HepG2 (cell line): Measurements from ENCODE around the gene CD300A. TPM values are rescaled to one million over a fixed set of nuclear protein-coding genes. Genes with fewer than 3 reads are reported as not detected.

ENCODE experiments used
- ATAC-seq: fragments of 200-7000 bp; cut with Tn5 transposase; 3 replicates; pipeline ENCODE4 v1.9.1; 2020; ENCODE audit warnings: mild to moderate bottlenecking, moderate library complexity
- BruUV-seq: library from RNA; stranded (reverse); fragments of 400-500 nt; replicated peaks from 2 replicates; lab custom pipeline; 2021; lab: Mats Ljungman, UMichigan
- CTCF ChIA-PET: fragments of 300-600 bp; formaldehyde crosslinking; extraction: SDS; loops from one replicate; lab custom pipeline; 2021; ENCODE audit warnings: low total read pairs, inconsistent platforms, low intra/inter-chr PET ratio; lab: Yijun Ruan, JAX
- POLR2A ChIA-PET: fragments of 350-600 bp; sonication (Branson Sonifier 250); formaldehyde crosslinking; loops from one replicate; lab custom pipeline; 2020; ENCODE audit warnings: antibody characterized with exemption, inconsistent platforms; lab: Yijun Ruan, JAX
- DNase-seq: peaks from one replicate; pipeline ENCODE4 v3.0.0-alpha.2; 2015; ENCODE audit warnings: low spot score
- FAIRE-seq: peaks from 3 replicates; lab custom pipeline; 2011; peaks lifted over from hg19 to GRCh38; lab: Jason Lieb, UNC
- H2AFZ ChIP-seq: one replicate; pipeline ENCODE4 v1.6.1; 2011; ENCODE audit warnings: low read length, inconsistent platforms
- H3K27ac ChIP-seq: fragments of 300-600 bp; 3 replicates; pipeline ENCODE4 v1.8.0; 2011; ENCODE audit warnings: mixed run types, mild to moderate bottlenecking, mixed read lengths, low read length, inconsistent platforms; ENCODE audit not compliant: insufficient read depth; ENCODE audit errors: extremely low read length
- H3K27me3 ChIP-seq, 2 experiments: fragments of 200-600 bp in 1 of 2; 2 replicates in 1 of 2; 3 replicates in 1 of 2; pipeline versions ENCODE4 v1.6.0 to v1.8.0; 2011; ENCODE audit warnings: low read length in 2 of 2, mild to moderate bottlenecking in 2 of 2, moderate library complexity in 2 of 2, inconsistent platforms in 1 of 2; ENCODE audit not compliant: insufficient read depth in 2 of 2, control insufficient read depth in 1 of 2
- H3K36me3 ChIP-seq, 2 experiments: fragments of 200-600 bp in 1 of 2; replicated peaks in 1 of 2; 2 replicates in 1 of 2; 3 replicates in 1 of 2; pipeline versions ENCODE4 v1.5.1 to v1.8.0; 2011; ENCODE audit warnings: low read length in 2 of 2, inconsistent platforms in 1 of 2; ENCODE audit not compliant: insufficient read depth in 2 of 2, control insufficient read depth in 1 of 2
- H3K4me1 ChIP-seq: 2 replicates; pipeline ENCODE4 v1.5.1; 2012; ENCODE audit warnings: low read length, inconsistent platforms; ENCODE audit not compliant: insufficient read depth
- H3K4me2 ChIP-seq: 2 replicates; pipeline ENCODE4 v1.6.0; 2011; ENCODE audit warnings: low read depth, low read length, inconsistent platforms
- H3K4me3 ChIP-seq, 3 experiments: fragments of 200-600 bp in 1 of 3; sonication (generic), shearing (Covaris generic) in 1 of 3; replicated peaks in 1 of 3; 2 replicates each; pipeline ENCODE4 v1.5.1; 2011 to 2016; ENCODE audit warnings: low read length in 3 of 3, inconsistent platforms in 2 of 3, low read depth in 2 of 3, mild to moderate bottlenecking in 2 of 3, control low read depth in 1 of 3, mixed read lengths in 1 of 3; ENCODE audit not compliant: insufficient read depth in 1 of 3
- H3K79me2 ChIP-seq: one replicate; pipeline ENCODE4 v1.6.1; 2011; ENCODE audit warnings: low read length, inconsistent platforms; ENCODE audit not compliant: insufficient read depth
- H3K9ac ChIP-seq: 2 replicates; pipeline ENCODE4 v1.6.0; 2011; ENCODE audit warnings: mild to moderate bottlenecking, low read depth, low read length, inconsistent platforms; ENCODE audit not compliant: insufficient read depth
- H3K9me3 ChIP-seq: 2 replicates; pipeline ENCODE4 v1.5.1; 2012; ENCODE audit warnings: mild to moderate bottlenecking, low read length
- H4K20me1 ChIP-seq: 2 replicates; pipeline ENCODE4 v1.6.0; 2011; ENCODE audit warnings: inconsistent platforms, mild to moderate bottlenecking, low read length, moderate library complexity; ENCODE audit not compliant: insufficient read depth
- AKNA ChIP-seq: sonication (generic); formaldehyde crosslinking; IDR thresholded peaks from 2 replicates; pipeline ENCODE4 v1.4.0; 2020; ENCODE audit warnings: missing genetic modification reagents, borderline replicate concordance
- CEBPB ChIP-seq: IDR thresholded peaks from 2 replicates; pipeline ENCODE4 v1.6.1; 2011; ENCODE audit warnings: low read depth, low read length, improper control_type of control experiment, borderline replicate concordance
- DNMT3B ChIP-seq: conservative IDR thresholded peaks from 2 replicates; pipeline ENCODE4 v1.6.1; 2016; ENCODE audit warnings: missing biosample characterization, control low read depth
- MXD1 ChIP-seq: sonication (generic); formaldehyde crosslinking; IDR thresholded peaks from 2 replicates; pipeline ENCODE4 v1.4.0; 2020; ENCODE audit warnings: mild to moderate bottlenecking, missing genetic modification reagents
- SPEN ChIP-seq: sonication (generic); formaldehyde crosslinking; IDR thresholded peaks from 2 replicates; pipeline ENCODE4 v1.5.1; 2020; ENCODE audit warnings: low read depth, mild to moderate bottlenecking, missing genetic modification reagents
- ZBTB7A ChIP-seq: sonication (generic); formaldehyde crosslinking; IDR thresholded peaks from 2 replicates; pipeline ENCODE4 v1.8.0; 2022; ENCODE audit warnings: mild to moderate bottlenecking, missing genetic modification reagents
- ZFP41 ChIP-seq: sonication (generic); formaldehyde crosslinking; IDR thresholded peaks from 2 replicates; pipeline ENCODE4 v1.4.0; 2020; ENCODE audit warnings: mild to moderate bottlenecking, missing genetic modification reagents, borderline replicate concordance
- ZNF101 ChIP-seq: sonication (generic); formaldehyde crosslinking; IDR thresholded peaks from 2 replicates; pipeline ENCODE4 v1.4.0; 2020; ENCODE audit warnings: mild to moderate bottlenecking, low read depth, missing genetic modification reagents, borderline replicate concordance
- ZNF235 ChIP-seq: sonication (generic); formaldehyde crosslinking; IDR thresholded peaks from 2 replicates; pipeline ENCODE4 v1.8.1; 2023; ENCODE audit warnings: mild to moderate bottlenecking, missing genetic modification reagents, borderline replicate concordance
- ZNF713 ChIP-seq: sonication (generic); formaldehyde crosslinking; IDR thresholded peaks from 2 replicates; pipeline ENCODE4 v1.4.0; 2020; ENCODE audit warnings: mild to moderate bottlenecking, missing genetic modification reagents
- ZNF782 ChIP-seq: sonication (generic); formaldehyde crosslinking; IDR thresholded peaks from 2 replicates; pipeline ENCODE4 v1.4.0; 2020; ENCODE audit warnings: missing genetic modification reagents, mild to moderate bottlenecking, borderline replicate concordance
- WGBS: methylation state at CpG from one replicate; pipeline ENCODE4 v1.1.6; 2017; ENCODE audit warnings: low lambda C conversion rate; 5-methylcytosine and 5-hydroxymethylcytosine counted together
- in situ Hi-C: cut with HindIII; loops from 2 replicates; pipeline ENCODE4 v1.10.0; 2017; ENCODE audit warnings: low pct_unique_long_range_greater_than_20kb; ENCODE audit not compliant: extremely low pct_ligation_motif_present
- intact Hi-C: fragments of 100-400 bp; cut with micrococcal nuclease; formaldehyde crosslinking; loops from one replicate; pipeline ENCODE4 v1.10.0; 2022; ENCODE audit not compliant: unreplicated experiment
- polyA plus RNA-seq, 8 experiments: library from polyadenylated mRNA; depleted of rRNA in 3 of 8; stranded (reverse) in 7 of 8; unstranded in 1 of 8; fragments of >200 nt; fragmentation: Illumina TruSeq in 4 of 8; extraction: Trizol in 4 of 8; gene quantifications; 2 replicates each; pipeline versions ENCODE4 v1.2.1 to v1.2.3, GENCODE V29; 2011 to 2016; ENCODE audit warnings: low read depth in 4 of 8, missing spikeins in 1 of 8, mixed read lengths in 1 of 8; ENCODE audit not compliant: insufficient read depth in 1 of 8
- total RNA-seq, 5 experiments: library from RNA; depleted of rRNA; stranded (reverse); fragments of >200 nt; fragmentation: Illumina TruSeq; extraction: Trizol; gene quantifications; 2 replicates each; pipeline ENCODE4 v1.2.3, GENCODE V29; 2016; ENCODE audit warnings: low read depth in 1 of 5

The CD300A gene
- total and polyA plus RNA-seq, 2 of the 13 experiments (the other 11 are each of a cell fraction or from before 2014, with no cell fraction given): not detected

- H3K4me2 ChIP-seq: no peak overlapping the region
- no peak overlapping the region for H3K9ac ChIP-seq
- no peak for FAIRE-seq
- no peak for ATAC-seq
- H3K36me3 ChIP-seq: no peaks in the 10 kb centered on the region
- H3K4me1 ChIP-seq: no peaks in the 10 kb centered on the region
- H3K27me3 ChIP-seq: peaks cover 5 to 89% of the 10 kb centered on the region in 2 experiments; a peak in 4 of 5 replicates
- no peaks in the 10 kb centered on the region for H4K20me1 ChIP-seq
- H3K9me3 ChIP-seq: no peaks in the 10 kb centered on the region
- intact Hi-C loops: no loop called here
- no peak overlapping the region for H2AFZ ChIP-seq
- BruUV-seq: no TSS peak
- CTCF ChIA-PET: no interaction called here
- no peak overlapping the region for H3K27ac ChIP-seq
- TF ChIP-seq SPEN (CRISPR knock-in tag): no peak
- no peak for TF ChIP-seq ZFP41 (CRISPR knock-in tag)
- no peak for TF ChIP-seq CEBPB
- TF ChIP-seq ZNF235 (CRISPR knock-in tag): no peak
- TF ChIP-seq ZNF101 (CRISPR knock-in tag): no peak
- TF ChIP-seq DNMT3B: no peak
- TF ChIP-seq ZNF782: no peak
- TF ChIP-seq ZBTB7A (CRISPR knock-in tag): no peak
- TF ChIP-seq AKNA (CRISPR knock-in tag): no peak
- no peak for TF ChIP-seq MXD1 (CRISPR knock-in tag)
- no peak for TF ChIP-seq ZNF713 (CRISPR knock-in tag)
- H3K79me2 ChIP-seq: no peaks in the 10 kb centered on the region
- 6% methylated on average over 5 of the region's 5 CpGs for WGBS
- POLR2A ChIA-PET: no interaction called here
- in situ Hi-C loops: no loop called here
- DNase-seq: no peak
- no peak overlapping the region for H3K4me3 ChIP-seq
Observed at GRCh38 chr17:74527081-74527480, 60.6 kb downstream of the CD300A start.
